GM12874 (cell line): ENCODE measurements around the gene FHDC1.

ENCODE experiments used
- TF ChIP-seq, protein P1 (sequence below): IDR thresholded peaks from 2 replicates; pipeline ENCODE4 v1.5.1; 2011; ENCODE audit warnings: low read depth, mild to moderate bottlenecking, control low read depth, low read length, moderate library complexity; ENCODE audit not compliant: insufficient read depth

FHDC1 gene

DNA sequence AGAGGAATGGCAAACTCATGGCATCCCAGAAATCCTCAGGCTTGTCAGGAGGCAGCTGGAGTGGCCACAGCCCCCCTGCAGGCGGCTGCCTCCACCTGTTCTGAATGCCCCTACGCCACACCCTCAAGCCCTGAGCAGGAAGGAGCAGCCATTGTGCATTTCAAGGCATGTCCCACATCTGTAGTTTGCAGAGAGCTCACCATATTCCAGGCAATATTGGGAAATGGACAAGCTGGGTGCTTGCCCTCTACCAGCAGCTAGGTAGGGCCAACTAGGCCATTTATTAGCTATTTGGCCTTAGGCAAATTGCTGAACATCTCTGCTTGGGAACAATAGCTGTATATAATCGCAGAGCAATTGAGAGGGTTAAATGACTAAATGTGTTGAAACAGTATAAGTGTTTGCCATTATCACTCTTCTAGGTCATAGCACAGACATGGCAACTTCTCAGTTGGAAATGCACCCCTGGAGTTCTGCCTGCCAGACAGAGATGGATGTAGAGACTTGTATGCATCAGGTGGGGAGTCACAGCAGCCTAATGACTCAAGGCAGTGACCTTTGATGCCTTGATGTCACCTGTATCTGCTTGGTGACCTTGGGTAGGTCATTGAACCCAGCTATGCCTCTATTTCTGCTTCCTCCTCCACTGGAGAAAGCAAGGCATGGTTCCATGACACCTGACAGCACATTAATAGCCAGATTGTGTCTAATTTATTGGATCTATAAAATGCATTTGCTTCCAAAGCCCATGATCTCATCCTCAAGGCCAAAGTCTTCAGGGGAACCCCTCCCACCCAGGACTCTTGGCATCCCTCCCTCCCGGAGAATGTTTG is 52.8 kb downstream of the FHDC1 start:
- TF ChIP-seq, protein P1, sequence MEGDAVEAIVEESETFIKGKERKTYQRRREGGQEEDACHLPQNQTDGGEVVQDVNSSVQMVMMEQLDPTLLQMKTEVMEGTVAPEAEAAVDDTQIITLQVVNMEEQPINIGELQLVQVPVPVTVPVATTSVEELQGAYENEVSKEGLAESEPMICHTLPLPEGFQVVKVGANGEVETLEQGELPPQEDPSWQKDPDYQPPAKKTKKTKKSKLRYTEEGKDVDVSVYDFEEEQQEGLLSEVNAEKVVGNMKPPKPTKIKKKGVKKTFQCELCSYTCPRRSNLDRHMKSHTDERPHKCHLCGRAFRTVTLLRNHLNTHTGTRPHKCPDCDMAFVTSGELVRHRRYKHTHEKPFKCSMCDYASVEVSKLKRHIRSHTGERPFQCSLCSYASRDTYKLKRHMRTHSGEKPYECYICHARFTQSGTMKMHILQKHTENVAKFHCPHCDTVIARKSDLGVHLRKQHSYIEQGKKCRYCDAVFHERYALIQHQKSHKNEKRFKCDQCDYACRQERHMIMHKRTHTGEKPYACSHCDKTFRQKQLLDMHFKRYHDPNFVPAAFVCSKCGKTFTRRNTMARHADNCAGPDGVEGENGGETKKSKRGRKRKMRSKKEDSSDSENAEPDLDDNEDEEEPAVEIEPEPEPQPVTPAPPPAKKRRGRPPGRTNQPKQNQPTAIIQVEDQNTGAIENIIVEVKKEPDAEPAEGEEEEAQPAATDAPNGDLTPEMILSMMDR: no peak

DNA sequence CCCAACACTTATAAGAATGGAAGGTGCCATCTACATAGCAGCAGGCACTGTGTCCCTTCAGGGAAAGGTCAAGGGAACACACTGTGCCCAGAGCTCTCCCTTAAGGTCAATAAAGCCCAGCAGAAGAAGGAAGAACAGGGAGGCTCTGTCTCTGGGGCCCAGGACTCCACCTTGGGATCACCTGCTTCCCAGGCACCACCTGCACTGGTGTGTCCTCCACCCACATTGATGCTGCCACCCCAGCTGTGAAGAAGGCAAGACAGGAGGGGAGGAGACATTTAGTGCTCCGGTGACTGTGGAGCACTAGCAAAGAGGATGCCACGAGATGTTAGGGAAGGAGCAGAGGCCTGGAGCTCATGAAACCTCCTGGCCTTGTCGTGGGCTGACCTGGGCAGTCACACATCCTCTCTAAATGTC is 53.4 kb downstream of the FHDC1 start:
- TF ChIP-seq, protein P1: no peak

DNA sequence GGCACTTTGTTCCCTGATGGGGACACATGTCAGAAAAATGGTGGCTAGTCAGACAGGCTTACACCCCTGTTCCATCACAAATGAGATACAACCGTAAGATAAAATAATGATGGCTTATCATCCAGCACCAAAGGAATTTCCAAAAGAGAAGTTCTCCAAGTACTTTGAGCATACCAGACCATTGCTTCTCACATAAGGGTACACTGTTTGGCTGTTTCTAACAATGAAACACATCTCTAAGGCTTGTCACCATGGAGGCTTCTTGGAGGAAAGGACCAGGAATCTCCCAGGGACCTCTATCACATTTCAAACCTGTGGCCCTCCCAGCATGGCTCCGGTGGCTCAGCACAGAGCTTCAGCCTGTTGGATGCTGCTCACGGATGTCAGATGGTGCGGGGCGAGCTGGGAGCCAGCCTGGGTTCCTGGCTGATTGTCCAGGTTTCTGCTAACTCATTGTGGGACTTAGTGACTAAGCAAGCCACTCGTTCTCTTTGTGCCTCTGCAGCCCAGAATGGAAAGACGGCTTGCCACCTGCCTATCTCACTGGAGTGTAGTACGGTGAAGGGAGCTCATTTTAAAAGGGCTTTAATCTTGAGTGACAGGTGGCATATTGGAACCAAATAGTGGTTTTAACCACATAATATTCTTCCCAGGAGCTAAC is 54.5 kb downstream of the FHDC1 start:
- TF ChIP-seq, protein P1: no peak

DNA sequence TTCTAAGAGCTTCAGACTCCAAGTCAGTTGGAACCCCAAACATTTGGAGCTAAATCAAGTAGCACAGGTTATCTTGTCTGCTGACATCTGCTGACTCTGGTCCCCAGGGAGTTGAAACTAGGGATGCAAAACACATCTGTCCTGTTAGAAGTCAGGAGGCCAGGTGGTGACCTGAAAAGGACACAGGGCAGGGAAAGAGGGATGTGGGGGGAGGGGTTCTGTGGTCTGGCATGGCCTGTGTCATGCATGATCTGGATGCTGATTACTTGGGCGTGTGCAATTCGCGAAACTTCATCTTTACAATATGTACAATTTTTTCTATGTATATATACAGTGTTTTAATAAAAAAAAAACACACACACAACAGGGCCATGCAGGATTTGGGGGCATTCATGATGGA is 55.3 kb downstream of the FHDC1 start:
- TF ChIP-seq, protein P1: no peak

DNA sequence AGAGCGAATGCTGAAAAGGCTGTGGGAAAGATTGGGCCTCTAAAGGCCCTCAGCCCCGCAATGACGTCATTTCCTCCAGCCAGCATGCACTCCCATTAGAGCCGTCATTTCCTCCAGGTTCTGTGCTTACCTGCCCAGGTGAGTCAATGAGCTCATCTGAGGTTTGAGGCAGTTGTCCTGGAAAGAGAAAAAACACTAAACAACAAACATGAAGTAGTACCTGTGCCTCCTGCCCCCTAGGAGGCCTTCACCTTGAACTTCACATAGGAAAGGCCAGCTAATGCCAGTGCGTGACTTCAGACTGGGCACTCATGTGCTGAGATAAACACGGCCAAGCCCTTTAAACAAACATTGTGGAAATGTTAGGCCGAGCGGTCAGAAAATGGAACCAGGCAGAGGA is 55.9 kb downstream of the FHDC1 start:
- TF ChIP-seq, protein P1: no peak

DNA sequence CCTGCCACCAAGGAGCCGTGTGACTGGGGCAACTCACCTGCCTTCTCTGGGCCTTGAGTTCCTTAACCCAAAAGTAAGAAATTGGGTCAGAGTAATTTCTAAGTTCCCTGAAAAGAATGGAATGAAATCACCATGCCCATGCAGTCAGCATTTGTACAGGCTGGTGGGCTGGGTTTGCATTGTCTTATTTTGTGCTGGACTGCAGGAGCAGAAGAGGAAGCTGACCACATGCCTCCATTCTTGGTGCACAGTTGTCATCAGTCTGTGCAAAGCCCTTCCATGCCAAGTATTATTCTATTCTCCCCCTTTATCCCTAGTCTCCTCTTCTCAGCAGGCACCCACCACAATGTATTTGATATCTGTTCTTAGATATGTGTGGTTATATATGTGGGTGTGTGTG is 56.3 kb downstream of the FHDC1 start:
- TF ChIP-seq, protein P1: no peak

DNA sequence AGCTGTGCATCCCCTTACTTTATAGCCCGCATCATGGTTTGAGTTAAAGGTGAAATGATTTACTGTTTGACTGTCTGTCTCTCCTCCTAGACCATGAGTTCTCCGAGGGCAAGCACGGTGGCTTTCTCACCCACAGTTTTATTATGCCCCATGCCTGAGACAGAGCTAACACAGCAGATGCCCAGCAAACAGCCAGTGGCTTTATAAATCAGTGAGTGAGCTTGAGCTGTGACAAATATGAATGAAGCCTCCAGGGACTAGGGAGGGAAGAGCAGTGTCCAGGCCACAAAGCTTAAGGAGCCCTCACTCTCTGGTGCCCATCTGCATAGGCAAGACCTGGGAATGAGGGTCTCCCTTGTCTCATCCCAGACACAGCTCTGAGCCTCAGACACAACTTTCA is 57.9 kb downstream of the FHDC1 start:
- TF ChIP-seq, protein P1: no peak
